DND-41 (cell line): ENCODE measurements around the gene WDR90.

Experiments used
- ATAC-seq: fragments of 200-7000 bp; cut with Tn5 transposase; 3 replicates; pipeline ENCODE4 v1.9.1; 2021; ENCODE audit warnings: low read depth; ENCODE audit not compliant: insufficient read depth
- DNase-seq: peaks from one replicate; pipeline ENCODE4 v3.0.0-alpha.2; 2020
- H2AFZ ChIP-seq: 2 replicates; pipeline ENCODE4 v1.6.0; 2012; ENCODE audit warnings: low read depth, low read length
- H3K27ac ChIP-seq: 2 replicates; pipeline ENCODE4 v1.5.1; 2012; ENCODE audit warnings: low read length, inconsistent platforms
- H3K27me3 ChIP-seq: fragments of 200-600 bp; sonication (generic); 2 replicates; pipeline ENCODE4 v1.6.0; 2012; ENCODE audit warnings: low read length, mild to moderate bottlenecking, inconsistent platforms; ENCODE audit not compliant: insufficient read depth, poor library complexity
- H3K36me3 ChIP-seq: 2 replicates; pipeline ENCODE4 v1.5.1; 2012; ENCODE audit warnings: low read length, inconsistent platforms; ENCODE audit not compliant: insufficient read depth
- H3K4me1 ChIP-seq: 2 replicates; pipeline ENCODE4 v1.5.1; 2012; ENCODE audit warnings: mild to moderate bottlenecking, low read length; ENCODE audit not compliant: insufficient read depth
- H3K4me2 ChIP-seq: 2 replicates; pipeline ENCODE4 v1.6.0; 2012; ENCODE audit warnings: mild to moderate bottlenecking, moderate library complexity, low read length, inconsistent platforms; ENCODE audit not compliant: insufficient read depth
- H3K4me3 ChIP-seq, 2 experiments: fragments of 200-600 bp in 1 of 2; shearing (Covaris generic) in 1 of 2; 2 replicates each; pipeline ENCODE4 v1.5.1; 2012 to 2016; ENCODE audit warnings: inconsistent platforms in 2 of 2, low read length in 2 of 2, mild to moderate bottlenecking in 2 of 2, low read depth in 1 of 2, moderate library complexity in 1 of 2
- H3K79me2 ChIP-seq: 2 replicates; pipeline ENCODE4 v1.6.0; 2012; ENCODE audit warnings: low read length, inconsistent platforms; ENCODE audit not compliant: insufficient read depth
- H3K9ac ChIP-seq: 2 replicates; pipeline ENCODE4 v1.6.0; 2012; ENCODE audit warnings: low read depth, mild to moderate bottlenecking, inconsistent platforms, low read length, moderate library complexity
- H3K9me3 ChIP-seq: 2 replicates; pipeline ENCODE4 v1.5.1; 2012; ENCODE audit warnings: low read length, moderate library complexity, mild to moderate bottlenecking, inconsistent platforms; ENCODE audit not compliant: insufficient read depth, severe bottlenecking
- H4K20me1 ChIP-seq: 2 replicates; pipeline ENCODE4 v1.6.0; 2012; ENCODE audit warnings: low read length; ENCODE audit not compliant: insufficient read depth
- EZH2 ChIP-seq: IDR thresholded peaks from 3 replicates; pipeline ENCODE4 v1.6.1; 2012; ENCODE audit warnings: borderline replicate concordance, low read depth, mild to moderate bottlenecking, moderate library complexity, low read length, inconsistent platforms; ENCODE audit not compliant: severe bottlenecking
- TF ChIP-seq, protein P1 (sequence below): IDR thresholded peaks from 2 replicates; pipeline ENCODE4 v1.5.1; 2012; ENCODE audit warnings: borderline replicate concordance, low read length, moderate library complexity, mild to moderate bottlenecking; ENCODE audit not compliant: poor library complexity, severe bottlenecking; ENCODE audit errors: extremely low read depth

The WDR90 gene

GRCh38 chr16:680967-681745 is 32.0 kb downstream of the WDR90 start:
- Histone ChIP-seq H2AFZ (no peak overlapping the region), H3K4me1 (peaks cover 66% of the 10 kb centered on the region), H3K9ac (peak overlapping the region; percentile 82), H3K27ac (peak overlapping the region; percentile 76), H3K4me3 (peak overlapping the region; percentile 42 to 98; a peak in 3 of 4 replicates), H4K20me1 (peaks cover 47% of the 10 kb centered on the region), H3K79me2 (peaks cover 37% of the 10 kb centered on the region), H3K36me3 (peaks cover 49% of the 10 kb centered on the region), H3K9me3 (no peaks in the 10 kb centered on the region), H3K4me2 (peak overlapping the region; percentile 99), H3K27me3 (no peaks in the 10 kb centered on the region)
- TF ChIP-seq, protein P1, sequence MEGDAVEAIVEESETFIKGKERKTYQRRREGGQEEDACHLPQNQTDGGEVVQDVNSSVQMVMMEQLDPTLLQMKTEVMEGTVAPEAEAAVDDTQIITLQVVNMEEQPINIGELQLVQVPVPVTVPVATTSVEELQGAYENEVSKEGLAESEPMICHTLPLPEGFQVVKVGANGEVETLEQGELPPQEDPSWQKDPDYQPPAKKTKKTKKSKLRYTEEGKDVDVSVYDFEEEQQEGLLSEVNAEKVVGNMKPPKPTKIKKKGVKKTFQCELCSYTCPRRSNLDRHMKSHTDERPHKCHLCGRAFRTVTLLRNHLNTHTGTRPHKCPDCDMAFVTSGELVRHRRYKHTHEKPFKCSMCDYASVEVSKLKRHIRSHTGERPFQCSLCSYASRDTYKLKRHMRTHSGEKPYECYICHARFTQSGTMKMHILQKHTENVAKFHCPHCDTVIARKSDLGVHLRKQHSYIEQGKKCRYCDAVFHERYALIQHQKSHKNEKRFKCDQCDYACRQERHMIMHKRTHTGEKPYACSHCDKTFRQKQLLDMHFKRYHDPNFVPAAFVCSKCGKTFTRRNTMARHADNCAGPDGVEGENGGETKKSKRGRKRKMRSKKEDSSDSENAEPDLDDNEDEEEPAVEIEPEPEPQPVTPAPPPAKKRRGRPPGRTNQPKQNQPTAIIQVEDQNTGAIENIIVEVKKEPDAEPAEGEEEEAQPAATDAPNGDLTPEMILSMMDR: no peak
- TF ChIP-seq EZH2: no peak
- no peak for DNase-seq
- no peak for ATAC-seq

DNA sequence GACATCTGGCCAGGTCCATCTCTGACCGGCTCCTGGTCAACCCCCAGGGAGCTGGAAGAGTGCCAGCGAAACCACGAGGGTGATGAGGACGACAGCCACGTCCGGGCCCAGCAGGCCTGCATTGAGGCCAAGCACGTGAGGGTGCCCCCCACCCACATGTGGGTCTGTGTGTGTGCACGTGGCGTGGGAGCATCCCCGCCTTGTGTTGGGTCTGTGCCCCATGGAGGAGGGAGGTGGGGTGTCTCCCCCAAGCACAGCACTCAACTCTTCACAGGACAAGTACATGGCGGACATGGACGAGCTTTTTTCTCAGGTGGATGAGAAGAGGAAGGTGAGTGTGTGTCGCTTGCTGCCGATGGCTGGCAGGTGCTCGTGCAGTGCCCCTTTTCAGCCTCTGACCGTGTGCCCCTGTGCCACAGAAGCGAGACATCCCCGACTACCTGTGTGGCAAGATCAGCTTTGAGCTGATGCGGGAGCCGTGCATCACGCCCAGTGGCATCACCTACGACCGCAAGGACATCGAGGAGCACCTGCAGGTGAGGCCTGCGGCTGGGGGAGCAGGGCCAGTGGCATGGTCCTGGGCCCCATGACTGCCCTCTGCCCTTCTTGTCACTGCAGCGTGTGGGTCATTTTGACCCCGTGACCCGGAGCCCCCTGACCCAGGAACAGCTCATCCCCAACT is 32.7 kb downstream of the WDR90 start:
- peaks cover 56% of the 10 kb centered on the region for H3K36me3 ChIP-seq
- ATAC-seq: no peak
- peaks cover 44% of the 10 kb centered on the region for H4K20me1 ChIP-seq
- no peak overlapping the region for H2AFZ ChIP-seq
- peak overlapping the region; percentile 99 for H3K4me2 ChIP-seq
- peaks cover 67% of the 10 kb centered on the region for H3K4me1 ChIP-seq
- peak overlapping the region; percentile 82 for H3K9ac ChIP-seq
- H3K79me2 ChIP-seq: peaks cover 37% of the 10 kb centered on the region
- TF ChIP-seq, protein P1: no peak
- no peak for TF ChIP-seq EZH2
- H3K9me3 ChIP-seq: no peaks in the 10 kb centered on the region
- H3K27me3 ChIP-seq: no peaks in the 10 kb centered on the region
- peak overlapping the region in 1 of 2 experiments; percentile 98; a peak in 3 of 4 replicates for H3K4me3 ChIP-seq
- no peak overlapping the region for H3K27ac ChIP-seq
- no peak for DNase-seq

DNA sequence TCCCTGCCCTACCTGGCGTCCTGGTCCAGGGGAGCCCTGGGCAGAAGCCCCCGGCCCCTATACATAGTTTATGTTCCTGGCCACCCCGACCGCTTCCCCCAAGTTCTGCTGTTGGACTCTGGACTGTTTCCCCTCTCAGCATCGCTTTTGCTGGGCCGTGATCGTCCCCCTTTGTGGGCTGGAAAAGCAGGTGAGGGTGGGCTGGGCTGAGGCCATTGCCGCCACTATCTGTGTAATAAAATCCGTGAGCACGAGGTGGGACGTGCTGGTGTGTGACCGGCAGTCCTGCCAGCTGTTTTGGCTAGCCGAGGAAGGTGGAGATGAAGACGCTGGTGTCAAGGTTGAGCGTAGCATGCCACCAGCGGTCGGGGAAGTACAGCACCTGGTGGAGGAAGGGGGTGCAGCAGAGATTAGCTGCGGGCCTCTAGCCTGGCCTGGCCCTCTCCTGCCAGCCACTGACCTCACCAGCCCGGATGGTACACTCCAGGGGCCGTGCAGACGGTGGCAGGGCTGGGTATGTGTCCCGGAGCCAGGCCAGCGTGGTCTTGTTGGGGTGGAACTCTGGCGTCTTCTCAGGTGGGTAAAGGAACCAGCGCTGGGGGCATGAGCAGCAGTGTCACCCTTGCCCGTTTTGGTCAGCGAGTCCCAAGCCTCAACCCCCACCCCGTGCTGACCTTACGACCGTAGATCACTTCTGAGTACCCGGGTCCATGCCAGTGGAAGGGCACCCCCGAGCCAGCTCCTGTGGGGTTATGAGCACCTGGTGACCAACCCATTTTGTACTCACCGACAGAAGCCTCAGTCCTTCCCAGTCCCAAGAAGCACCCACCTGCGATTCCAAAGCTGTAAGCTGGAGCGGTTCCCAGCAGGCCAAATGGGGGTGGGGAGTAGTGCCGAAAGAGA is 33.6 kb downstream of the WDR90 start:
- Histone ChIP-seq H3K9ac (peak overlapping the region; percentile 85), H3K27me3 (no peaks in the 10 kb centered on the region), H3K4me2 (peak overlapping the region; percentile 99), H3K79me2 (peaks cover 41% of the 10 kb centered on the region), H4K20me1 (peaks cover 48% of the 10 kb centered on the region), H3K4me3 (peak overlapping the region; percentile 61 to 98; a peak in 3 of 4 replicates), H3K9me3 (no peaks in the 10 kb centered on the region), H2AFZ (no peak overlapping the region), H3K36me3 (peaks cover 65% of the 10 kb centered on the region), H3K4me1 (peaks cover 69% of the 10 kb centered on the region), H3K27ac (peak overlapping the region; percentile 77; the same call in 1 of the 2 replicates)
- no peak for DNase-seq
- no peak for TF ChIP-seq EZH2
- TF ChIP-seq, protein P1: no peak
- ATAC-seq: no peak
